Colonic mucosa (tissue), 4 donors: Measurements from ENCODE around the gene ZBTB4. TPM values are rescaled to one million over a fixed set of nuclear protein-coding genes. Genes with fewer than 3 reads are reported as not detected.

ENCODE experiments used
- DNase-seq: peaks from one replicate; pipeline ENCODE4 v3.0.0-alpha.2; 2020
- H3K27ac ChIP-seq: fragments of 200-600 bp; one replicate; pipeline ENCODE4 v1.8.0; 2021
- H3K27me3 ChIP-seq: fragments of 200-600 bp; one replicate; pipeline ENCODE4 v1.8.0; 2021
- H3K36me3 ChIP-seq: fragments of 200-600 bp; one replicate; pipeline ENCODE4 v1.8.0; 2021
- H3K4me1 ChIP-seq: fragments of 200-600 bp; one replicate; pipeline ENCODE4 v1.8.0; 2021; ENCODE audit warnings: mild to moderate bottlenecking
- H3K4me3 ChIP-seq: fragments of 200-600 bp; one replicate; pipeline ENCODE4 v1.8.0; 2021
- H3K9ac ChIP-seq, 2 donors: one replicate each; pipeline ENCODE4 v1.7.0; 2013; ENCODE audit warnings: control low read depth in 2 of 2, low read depth in 2 of 2, low read length in 2 of 2
- H3K9me3 ChIP-seq: fragments of 200-600 bp; one replicate; pipeline ENCODE4 v1.8.0; 2021
- intact Hi-C: fragments of 100-400 bp; cut with DNase I; formaldehyde crosslinking; loops from one replicate; pipeline ENCODE4 v1.14.1; 2022
- total RNA-seq, 2 donors: library from RNA; stranded (reverse); fragmentation: NEBNext Ultra II Directional in 1 of 2; extraction: Animal tissue kit (Norgen Biotek cat#: 25700) in 1 of 2; gene quantifications; one replicate each; pipeline ENCODE4 v1.2.1, GENCODE V29; 2021
- TF ChIP-seq, protein P1 (sequence below): fragments of 200-600 bp; IDR thresholded peaks from one replicate; pipeline ENCODE4 v1.8.0; 2022; ENCODE audit warnings: antibody characterized with exemption, mild to moderate bottlenecking
- donor health status: healthy.
- donor health status: DM: no; HTN: no; CAD: no.
- donor health status: DM: no; HTN: no; CAD: no.

Gene ZBTB4
- total RNA-seq, 2 donors from 2014 or later, result 12.9 to 26.7 TPM

- TF ChIP-seq, protein P1, sequence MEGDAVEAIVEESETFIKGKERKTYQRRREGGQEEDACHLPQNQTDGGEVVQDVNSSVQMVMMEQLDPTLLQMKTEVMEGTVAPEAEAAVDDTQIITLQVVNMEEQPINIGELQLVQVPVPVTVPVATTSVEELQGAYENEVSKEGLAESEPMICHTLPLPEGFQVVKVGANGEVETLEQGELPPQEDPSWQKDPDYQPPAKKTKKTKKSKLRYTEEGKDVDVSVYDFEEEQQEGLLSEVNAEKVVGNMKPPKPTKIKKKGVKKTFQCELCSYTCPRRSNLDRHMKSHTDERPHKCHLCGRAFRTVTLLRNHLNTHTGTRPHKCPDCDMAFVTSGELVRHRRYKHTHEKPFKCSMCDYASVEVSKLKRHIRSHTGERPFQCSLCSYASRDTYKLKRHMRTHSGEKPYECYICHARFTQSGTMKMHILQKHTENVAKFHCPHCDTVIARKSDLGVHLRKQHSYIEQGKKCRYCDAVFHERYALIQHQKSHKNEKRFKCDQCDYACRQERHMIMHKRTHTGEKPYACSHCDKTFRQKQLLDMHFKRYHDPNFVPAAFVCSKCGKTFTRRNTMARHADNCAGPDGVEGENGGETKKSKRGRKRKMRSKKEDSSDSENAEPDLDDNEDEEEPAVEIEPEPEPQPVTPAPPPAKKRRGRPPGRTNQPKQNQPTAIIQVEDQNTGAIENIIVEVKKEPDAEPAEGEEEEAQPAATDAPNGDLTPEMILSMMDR, result no peak
- H3K27me3 ChIP-seq, result no peaks in the 10 kb centered on the region
- no peak for DNase-seq
- no peaks in the 10 kb centered on the region for H3K4me1 ChIP-seq
- no peak overlapping the region for H3K4me3 ChIP-seq
- H3K9me3 ChIP-seq, result no peaks in the 10 kb centered on the region
- H3K9ac ChIP-seq, result no peak overlapping the region
- peaks cover 61% of the 10 kb centered on the region for H3K36me3 ChIP-seq
- intact Hi-C loops, result no loop called here
- no peak overlapping the region for H3K27ac ChIP-seq
Observed at GRCh38 chr17:7499161-7499560, 19.7 kb upstream of the ZBTB4 start.

GRCh38 chr17:7497636-7498035 lies 18.2 kb upstream of the ZBTB4 start:
- H3K9me3 ChIP-seq, result no peaks in the 10 kb centered on the region
- H3K9ac ChIP-seq, result no peak overlapping the region
- no peak overlapping the region for H3K4me3 ChIP-seq
- TF ChIP-seq, protein P1, result no peak
- no peak overlapping the region for H3K27ac ChIP-seq
- peaks cover 47% of the 10 kb centered on the region for H3K36me3 ChIP-seq
- DNase-seq, result no peak
- H3K4me1 ChIP-seq, result no peaks in the 10 kb centered on the region
- H3K27me3 ChIP-seq, result no peaks in the 10 kb centered on the region
- intact Hi-C loops, result no loop called here

- H3K9me3 ChIP-seq, result no peaks in the 10 kb centered on the region
- H3K4me3 ChIP-seq, result no peak overlapping the region
- no peaks in the 10 kb centered on the region for H3K4me1 ChIP-seq
- no peak for DNase-seq
- H3K36me3 ChIP-seq, result peaks cover 43% of the 10 kb centered on the region
- no peak overlapping the region for H3K27ac ChIP-seq
- TF ChIP-seq, protein P1, result no peak
- H3K9ac ChIP-seq, result no peak overlapping the region
- intact Hi-C loops, result no loop called here
- no peaks in the 10 kb centered on the region for H3K27me3 ChIP-seq
Observed at GRCh38 chr17:7497228-7497627, 17.8 kb upstream of the ZBTB4 start.

DNA sequence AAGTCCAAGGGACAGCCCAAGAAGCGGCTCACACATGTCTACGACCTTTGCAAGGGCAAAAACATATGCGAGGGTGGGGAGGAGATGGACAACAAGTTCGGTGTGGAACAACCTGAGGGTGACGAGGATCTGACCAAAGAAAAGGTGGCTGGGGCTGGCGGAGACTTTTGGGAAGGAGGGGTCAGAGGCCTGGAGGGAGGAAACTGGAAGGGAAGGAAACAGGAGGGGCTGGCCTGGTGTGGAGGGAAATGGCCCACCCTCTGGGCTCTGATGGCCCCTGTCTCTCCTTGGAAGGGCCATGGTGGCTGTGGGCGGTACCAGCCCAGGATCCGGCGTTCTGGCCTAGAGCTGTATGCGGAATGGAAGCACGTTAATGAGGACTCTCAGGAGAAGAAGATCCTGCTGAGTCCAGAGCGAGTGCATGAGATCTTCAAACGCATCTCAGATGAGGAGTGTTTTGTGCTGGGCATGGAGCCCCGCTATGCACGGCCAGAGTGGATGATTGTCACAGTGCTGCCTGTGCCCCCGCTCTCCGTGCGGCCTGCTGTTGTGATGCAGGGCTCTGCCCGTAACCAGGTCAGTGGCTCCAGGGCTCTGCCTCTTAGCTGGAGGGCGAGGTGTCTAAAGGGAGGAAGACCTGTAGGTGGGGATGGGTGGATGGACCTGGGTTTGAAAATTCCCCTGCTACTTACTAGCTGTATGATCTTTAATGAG lies 17.2 kb upstream of the ZBTB4 start:
- Histone ChIP-seq H3K4me3 (no peak overlapping the region), H3K9me3 (no peaks in the 10 kb centered on the region), H3K27ac (no peak overlapping the region), H3K27me3 (no peaks in the 10 kb centered on the region), H3K4me1 (no peaks in the 10 kb centered on the region), H3K9ac (no peak overlapping the region), H3K36me3 (peaks cover 37% of the 10 kb centered on the region)
- TF ChIP-seq, protein P1, result no peak
- DNase-seq, result no peak
- intact Hi-C loops, result no loop called here

GRCh38 chr17:7495906-7496434 lies 16.5 kb upstream of the ZBTB4 start:
- no peak for DNase-seq
- no peak overlapping the region for H3K4me3 ChIP-seq
- peaks cover 31% of the 10 kb centered on the region for H3K36me3 ChIP-seq
- no peak overlapping the region for H3K9ac ChIP-seq
- H3K9me3 ChIP-seq, result no peaks in the 10 kb centered on the region
- H3K27me3 ChIP-seq, result no peaks in the 10 kb centered on the region
- TF ChIP-seq, protein P1, result no peak
- intact Hi-C loops, result no loop called here
- H3K27ac ChIP-seq, result no peak overlapping the region
- no peaks in the 10 kb centered on the region for H3K4me1 ChIP-seq
